Gastrocnemius medialis (tissue), 4 donors: ENCODE results near the gene CDK9. TPM values are rescaled to one million over a fixed set of nuclear protein-coding genes. Genes with fewer than 3 reads are reported as not detected.

Source experiments
- ATAC-seq, 2 donors: fragments of 150-250 bp; one replicate each; pipeline ENCODE4 v1.9.1; 2016
- DNase-seq, 2 donors: peaks; one replicate each; pipeline ENCODE4 v3.0.0-alpha.2; 2019
- H3K27ac ChIP-seq, 4 donors: fragments of 200-600 bp; sonication (generic); 1 replicate in 1 of 4; 2 replicates in 3 of 4; pipeline ENCODE4 v1.5.1; 2016 to 2018; ENCODE audit warnings: mild to moderate bottlenecking in 2 of 4, moderate library complexity in 1 of 4
- H3K27me3 ChIP-seq, 3 donors: fragments of 200-600 bp; sonication (generic) in 2 of 3; 1 replicate in 1 of 3; 2 replicates in 2 of 3; pipeline versions ENCODE4 v1.5.1 to v1.6.0; 2016 to 2019; ENCODE audit warnings: mild to moderate bottlenecking in 1 of 3, moderate library complexity in 1 of 3
- H3K36me3 ChIP-seq, 2 donors: fragments of 200-600 bp; sonication (generic) in 1 of 2; one replicate each; pipeline ENCODE4 v1.5.1; 2017 to 2018
- H3K4me1 ChIP-seq, 2 donors: fragments of 200-600 bp; sonication (generic) in 1 of 2; one replicate each; pipeline ENCODE4 v1.5.1; 2016 to 2017; ENCODE audit warnings: mild to moderate bottlenecking in 2 of 2
- H3K4me3 ChIP-seq, 4 donors: fragments of 200-600 bp; sonication (generic) in 3 of 4; 1 replicate in 1 of 4; 2 replicates in 3 of 4; pipeline ENCODE4 v1.5.1; 2016 to 2019; ENCODE audit warnings: mild to moderate bottlenecking in 2 of 4
- H3K9me3 ChIP-seq, 3 donors: fragments of 200-600 bp; sonication (generic) in 2 of 3; 1 replicate in 1 of 3; 2 replicates in 2 of 3; pipeline ENCODE4 v1.5.1; 2016 to 2019
- POLR2A ChIP-seq, 2 donors: fragments of 450-650 bp; IDR thresholded peaks; one replicate each; pipeline ENCODE4 v1.6.1; 2017; ENCODE audit warnings: antibody characterized with exemption in 2 of 2, mild to moderate bottlenecking in 2 of 2, moderate library complexity in 2 of 2
- in situ Hi-C, 4 donors: fragments of 200-750 bp; cut with MboI; loops; one replicate each; pipeline versions ENCODE4 v1.15.0 to v1.8.0; 2017; ENCODE audit warnings: low sequenced_read_pairs in 4 of 4
- intact Hi-C: fragments of 100-400 bp; cut with DNase I; formaldehyde crosslinking; loops from one replicate; pipeline ENCODE4 v1.15.1; 2023; ENCODE audit warnings: low total_unique reads
- total RNA-seq, 4 donors: library from RNA; depleted of rRNA; stranded (reverse); fragments of >200 nt; gene quantifications; one replicate each; pipeline versions ENCODE4 v1.1.0 to v1.2.3, GENCODE V29; 2016
- TF ChIP-seq, protein P1 (sequence below), 5 experiments: fragments of 450-650 bp in 3 of 5; fragments of 200-600 bp in 2 of 5; sonication (generic) in 2 of 5; IDR thresholded peaks in 4 of 5; conservative IDR thresholded peaks in 1 of 5; 1 replicate in 4 of 5; 2 replicates in 1 of 5; pipeline ENCODE4 v1.5.1; 2016 to 2019; ENCODE audit warnings: antibody characterized with exemption in 5 of 5, mild to moderate bottlenecking in 3 of 5, moderate library complexity in 3 of 5

CDK9 gene
- total RNA-seq, 4 donors from 2014 or later, result 50.3 to 71.2 (median 51.2) TPM

DNA sequence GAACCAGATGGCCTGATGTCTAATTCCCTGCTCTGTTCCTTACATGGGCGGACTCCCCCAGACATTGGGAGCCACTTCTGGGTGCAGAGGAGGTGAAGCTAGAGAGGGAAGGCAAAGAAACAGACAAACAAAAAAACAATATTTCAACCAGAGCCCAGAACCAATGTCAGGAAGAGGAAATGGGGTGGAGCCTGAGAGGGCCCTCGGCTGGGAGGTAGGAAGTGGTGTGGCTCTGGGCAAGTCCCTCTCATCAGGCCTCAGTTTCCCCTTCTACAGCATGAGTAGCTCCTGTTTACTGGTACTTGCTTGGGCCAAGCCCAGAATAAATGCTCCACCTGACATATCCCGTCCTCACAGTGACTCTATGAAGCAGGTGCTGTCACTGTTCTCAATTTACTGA is 18.4 kb upstream of the CDK9 start:
- Histone ChIP-seq H3K36me3 (no peaks in the 10 kb centered on the region), H3K9me3 (no peaks in the 10 kb centered on the region), H3K4me1 (peaks cover 11 to 18% of the 10 kb centered on the region in 2 donors), H3K27ac (peak overlapping the region; percentile 65 to 81 (median 76)), H3K4me3 (peak overlapping the region in 3 of 4 donors; percentile 8 to 63 (median 18)), H3K27me3 (no peaks in the 10 kb centered on the region)
- intact Hi-C loops (no loop called here), in situ Hi-C loops (no loop called here)
- ATAC-seq (no peak), DNase-seq (no peak)
- TF ChIP-seq, protein P1, sequence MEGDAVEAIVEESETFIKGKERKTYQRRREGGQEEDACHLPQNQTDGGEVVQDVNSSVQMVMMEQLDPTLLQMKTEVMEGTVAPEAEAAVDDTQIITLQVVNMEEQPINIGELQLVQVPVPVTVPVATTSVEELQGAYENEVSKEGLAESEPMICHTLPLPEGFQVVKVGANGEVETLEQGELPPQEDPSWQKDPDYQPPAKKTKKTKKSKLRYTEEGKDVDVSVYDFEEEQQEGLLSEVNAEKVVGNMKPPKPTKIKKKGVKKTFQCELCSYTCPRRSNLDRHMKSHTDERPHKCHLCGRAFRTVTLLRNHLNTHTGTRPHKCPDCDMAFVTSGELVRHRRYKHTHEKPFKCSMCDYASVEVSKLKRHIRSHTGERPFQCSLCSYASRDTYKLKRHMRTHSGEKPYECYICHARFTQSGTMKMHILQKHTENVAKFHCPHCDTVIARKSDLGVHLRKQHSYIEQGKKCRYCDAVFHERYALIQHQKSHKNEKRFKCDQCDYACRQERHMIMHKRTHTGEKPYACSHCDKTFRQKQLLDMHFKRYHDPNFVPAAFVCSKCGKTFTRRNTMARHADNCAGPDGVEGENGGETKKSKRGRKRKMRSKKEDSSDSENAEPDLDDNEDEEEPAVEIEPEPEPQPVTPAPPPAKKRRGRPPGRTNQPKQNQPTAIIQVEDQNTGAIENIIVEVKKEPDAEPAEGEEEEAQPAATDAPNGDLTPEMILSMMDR (IDR thresholded peaks at IDR 0.05 in 4 of 5, conservative IDR thresholded peaks at IDR 0.05 in 1 of 5), result no peak
- no peak for TF ChIP-seq POLR2A (IDR thresholded peaks at IDR 0.05)

DNA sequence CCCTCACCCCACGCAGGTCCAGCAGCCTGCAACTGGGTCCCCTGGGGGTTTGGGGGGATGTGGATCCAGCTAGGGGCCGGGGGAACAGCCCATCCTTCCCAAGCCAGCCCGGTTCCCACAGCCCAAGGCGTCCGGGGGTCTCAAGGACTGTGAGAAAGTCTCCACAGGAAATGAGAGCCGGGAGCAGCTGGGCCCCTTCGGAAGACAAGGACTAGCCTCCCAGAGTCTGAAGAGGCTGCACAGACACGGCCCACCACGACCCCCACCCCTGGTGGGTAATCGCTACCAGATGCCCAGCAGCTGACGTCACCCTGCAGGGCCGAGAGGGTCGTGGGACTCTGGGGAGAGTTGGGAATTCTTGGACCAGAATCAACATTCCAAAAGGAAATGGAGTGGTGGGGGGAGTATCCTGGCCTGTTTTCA is 17.9 kb upstream of the CDK9 start:
- H3K4me1 ChIP-seq, result peaks cover 11 to 18% of the 10 kb centered on the region in 2 donors
- no peaks in the 10 kb centered on the region for H3K27me3 ChIP-seq
- in situ Hi-C loops (no loop called here), intact Hi-C loops (no loop called here)
- no peaks in the 10 kb centered on the region for H3K9me3 ChIP-seq
- TF ChIP-seq POLR2A (IDR thresholded peaks at IDR 0.05), result no peak
- TF ChIP-seq, protein P1 (IDR thresholded peaks at IDR 0.05 in 4 of 5, conservative IDR thresholded peaks at IDR 0.05 in 1 of 5), result no peak
- peak overlapping the region; percentile 65 to 81 (median 76) for H3K27ac ChIP-seq
- ATAC-seq (no peak), DNase-seq (no peak)
- H3K36me3 ChIP-seq, result no peaks in the 10 kb centered on the region
- peak overlapping the region in 3 of 4 donors; percentile 8 to 63 (median 18) for H3K4me3 ChIP-seq

DNA sequence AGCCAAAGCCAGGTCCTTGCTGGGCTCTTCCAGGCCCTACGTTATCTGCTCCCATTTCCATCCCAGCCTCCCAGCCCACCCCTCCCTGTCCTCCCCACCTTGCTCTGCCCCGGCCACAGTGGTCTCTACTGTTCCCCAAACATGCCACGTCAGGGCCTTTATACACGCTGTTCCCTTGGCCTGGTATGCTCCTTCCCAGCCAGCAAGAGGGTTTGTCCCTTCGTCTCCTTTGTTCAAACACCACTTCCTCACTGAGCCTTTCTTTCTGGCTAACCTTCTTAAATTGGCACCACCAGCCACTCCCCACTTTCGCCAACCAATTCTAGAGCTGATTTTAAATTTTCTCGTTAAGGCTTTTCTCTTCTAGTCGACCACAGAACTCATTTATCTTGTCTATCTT is 17.1 kb upstream of the CDK9 start:
- in situ Hi-C loops (no loop called here), intact Hi-C loops (no loop called here)
- DNase-seq, result no peak
- H3K27me3 ChIP-seq, result no peaks in the 10 kb centered on the region
- no peak for ATAC-seq
- peak overlapping the region; percentile 65 to 81 (median 76) for H3K27ac ChIP-seq
- peaks cover 11 to 18% of the 10 kb centered on the region in 2 donors for H3K4me1 ChIP-seq
- H3K9me3 ChIP-seq, result no peaks in the 10 kb centered on the region
- no peak for TF ChIP-seq POLR2A (IDR thresholded peaks at IDR 0.05)
- TF ChIP-seq, protein P1 (IDR thresholded peaks at IDR 0.05 in 4 of 5, conservative IDR thresholded peaks at IDR 0.05 in 1 of 5), result no peak
- H3K36me3 ChIP-seq, result no peaks in the 10 kb centered on the region
- H3K4me3 ChIP-seq, result peak overlapping the region in 2 of 4 donors; percentile 18 to 63

DNA sequence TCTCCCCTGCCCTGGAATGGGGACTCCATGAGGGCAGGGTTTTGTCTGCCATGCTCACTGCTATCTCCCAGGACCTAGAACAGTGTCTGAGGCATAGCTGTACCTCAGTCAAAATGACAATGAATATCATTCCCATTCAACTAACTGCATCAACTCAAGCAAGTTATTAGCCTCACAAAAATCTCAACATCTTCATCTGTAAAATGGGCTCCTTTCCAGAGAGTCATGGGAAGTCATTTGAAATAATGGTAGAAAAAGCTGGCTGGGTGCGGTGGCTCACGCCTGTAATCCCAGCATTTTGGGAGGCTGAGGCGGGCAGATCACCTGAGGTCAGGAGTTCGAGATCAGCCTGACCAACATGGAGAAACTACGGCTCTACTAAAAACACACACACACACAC is 16.7 kb upstream of the CDK9 start:
- H3K4me1 ChIP-seq, result peaks cover 11 to 18% of the 10 kb centered on the region in 2 donors
- intact Hi-C loops (no loop called here), in situ Hi-C loops (no loop called here)
- TF ChIP-seq, protein P1 (IDR thresholded peaks at IDR 0.05 in 4 of 5, conservative IDR thresholded peaks at IDR 0.05 in 1 of 5), result no peak
- no peak for TF ChIP-seq POLR2A (IDR thresholded peaks at IDR 0.05)
- no peak for DNase-seq
- H3K27ac ChIP-seq, result peak overlapping the region; percentile 65 to 81 (median 76)
- H3K9me3 ChIP-seq, result no peaks in the 10 kb centered on the region
- ATAC-seq, result no peak
- H3K27me3 ChIP-seq, result no peaks in the 10 kb centered on the region
- no peaks in the 10 kb centered on the region for H3K36me3 ChIP-seq
- peak overlapping the region in 2 of 4 donors; percentile 18 to 63 for H3K4me3 ChIP-seq
